Small intestine (tissue), 7 donors: Measurements from ENCODE around the gene PLAA. TPM values are rescaled to one million over a fixed set of nuclear protein-coding genes. Genes with fewer than 3 reads are reported as not detected.

Source experiments
- DNase-seq, 2 donors: peaks; one replicate each; pipeline versions ENCODE4 v3.0.0 to v3.0.0-alpha.2; 2013
- FAIRE-seq: peaks from 2 replicates; lab custom pipeline; 2012; peaks lifted over from hg19 to GRCh38; lab: Jason Lieb, UNC
- H3K27ac ChIP-seq, 3 donors: one replicate each; pipeline ENCODE4 v1.5.1; 2013; ENCODE audit warnings: low read length in 2 of 3, mild to moderate bottlenecking in 2 of 3, control low read depth in 1 of 3, inconsistent platforms in 1 of 3, low read depth in 1 of 3, moderate library complexity in 1 of 3
- H3K27me3 ChIP-seq, 3 donors: one replicate each; pipeline ENCODE4 v1.6.1; 2013; ENCODE audit warnings: low read length in 3 of 3, inconsistent platforms in 1 of 3; ENCODE audit not compliant: control insufficient read depth in 3 of 3, insufficient read depth in 3 of 3
- H3K36me3 ChIP-seq, 3 donors: one replicate each; pipeline ENCODE4 v1.6.1; 2013; ENCODE audit warnings: low read length in 3 of 3, inconsistent platforms in 1 of 3, low read depth in 1 of 3, mild to moderate bottlenecking in 1 of 3, moderate library complexity in 1 of 3; ENCODE audit not compliant: control insufficient read depth in 3 of 3, insufficient read depth in 2 of 3
- H3K4me1 ChIP-seq, 3 donors: one replicate each; pipeline ENCODE4 v1.6.1; 2013; ENCODE audit warnings: low read length in 2 of 3, inconsistent platforms in 1 of 3, low read depth in 1 of 3, mild to moderate bottlenecking in 1 of 3, moderate library complexity in 1 of 3; ENCODE audit not compliant: control insufficient read depth in 3 of 3, insufficient read depth in 2 of 3
- H3K4me3 ChIP-seq, 3 donors: one replicate each; pipeline ENCODE4 v1.5.1; 2013; ENCODE audit warnings: low read length in 3 of 3, control low read depth in 1 of 3, inconsistent platforms in 1 of 3, low read depth in 1 of 3, mild to moderate bottlenecking in 1 of 3, moderate library complexity in 1 of 3
- H3K9me3 ChIP-seq, 2 donors: one replicate each; pipeline ENCODE4 v1.6.1; 2013; ENCODE audit warnings: low read depth in 1 of 2, low read length in 1 of 2; ENCODE audit not compliant: control insufficient read depth in 2 of 2, insufficient read depth in 1 of 2
- WGBS, 3 donors: extraction: QIAGEN DNeasy Blood & Tissue Kit; methylation state at CpG; one replicate each; pipeline ENCODE4 v1.1.7; 2013; 5-methylcytosine and 5-hydroxymethylcytosine counted together
- polyA plus RNA-seq, 4 donors: library from polyadenylated mRNA; stranded (reverse) in 3 of 4; unstranded in 1 of 4; fragments of 200-250 nt in 3 of 4; fragments of 120-200 nt in 1 of 4; gene quantifications; one replicate each; pipeline versions ENCODE4 v1.2.1 to v1.2.3, GENCODE V29; 2013
- donor health status: healthy with polysubstance abuse.
- donor health status: control.
- donor health status: control.
- donor health status: Bipolar disorder and iron deficiency.
- donor health status: healthy.

Gene PLAA
- polyA plus RNA-seq, 4 donors = 10.1 to 23.7 (median 12.4) TPM

GRCh38 chr9:26956860-26957233 lies 9.8 kb upstream of the PLAA start:
- FAIRE-seq (no peak), DNase-seq (peak in 1 of 2 donors; percentile 6)
- Histone ChIP-seq H3K27ac (peak overlapping the region; percentile 50 to 91 (median 67)), H3K36me3 (no peaks in the 10 kb centered on the region), H3K27me3 (no peaks in the 10 kb centered on the region), H3K9me3 (no peaks in the 10 kb centered on the region), H3K4me3 (peak overlapping the region in 2 of 3 donors; percentile 50 to 56), H3K4me1 (peaks cover 0 to 11% (median 0%) of the 10 kb centered on the region in 3 donors)
- WGBS, 3 donors = 12 to 30% (median 23%) methylated on average over 6 of the region's 6 CpGs

DNA sequence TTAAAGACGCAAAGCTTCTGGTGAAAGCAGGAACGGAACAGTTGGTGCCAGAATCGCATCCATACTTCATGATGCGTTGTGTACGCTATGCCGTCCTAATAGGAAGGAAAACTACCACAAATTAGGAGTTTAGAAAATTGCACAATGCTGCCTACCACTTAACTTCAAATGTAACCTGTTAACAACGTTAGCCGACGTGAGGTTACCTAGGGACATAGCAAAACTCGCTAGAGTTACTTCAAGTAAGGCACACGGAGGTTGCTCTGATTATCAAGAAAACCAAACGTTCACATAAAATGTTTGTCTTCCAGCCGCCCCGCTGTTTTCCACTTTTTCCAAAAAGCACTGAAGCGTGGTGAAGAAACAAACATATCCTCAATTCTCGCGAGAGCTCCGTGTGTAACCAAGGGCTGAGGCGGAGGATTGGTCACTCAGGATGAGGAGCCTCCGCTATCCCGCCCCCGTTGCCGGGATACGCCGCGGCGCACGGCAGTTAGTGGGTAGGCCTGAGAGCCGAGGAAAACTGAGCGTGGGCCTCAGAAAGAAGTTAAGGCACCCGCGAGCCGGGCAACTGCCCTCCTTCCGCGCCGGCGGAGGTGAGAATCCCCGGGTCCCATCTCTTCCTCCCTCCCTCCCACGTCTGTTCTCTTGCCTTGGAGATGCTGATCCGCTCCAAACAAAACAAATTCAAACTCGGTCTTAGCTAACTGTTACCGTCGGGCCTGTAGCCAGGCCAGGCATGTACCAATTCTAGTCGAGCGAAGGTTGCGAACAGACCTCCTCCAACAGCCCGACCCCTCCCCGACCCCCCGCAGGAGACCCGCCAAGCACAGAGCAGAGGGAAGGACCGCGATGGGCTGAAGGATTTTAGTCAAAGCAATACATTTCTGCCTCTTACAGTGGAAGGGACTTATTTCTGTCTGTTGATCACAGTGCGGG lies 9.1 kb upstream of the PLAA start, which contains the start of gene IFT74:
TSS of gene IFT74 (plus strand) at position 492 of the 939 bp plus-strand sequence. CDS start 5,556 bp downstream, outside the sequence.
- H3K4me1 ChIP-seq = peaks cover 0 to 11% (median 0%) of the 10 kb centered on the region in 3 donors
- WGBS, 3 donors = 0 to 1% (median 1%) methylated on average over 53 of the region's 53 CpGs
- H3K4me3 ChIP-seq = peak within 1 kb of the TSS; percentile 50 to 56 (median 52)
- H3K27ac ChIP-seq = peak within 1 kb of the TSS; percentile 50 to 96 (median 67)
- FAIRE-seq (peak; percentile 92), DNase-seq (peak; percentile 98)
- H3K9me3 ChIP-seq = no peaks in the 10 kb centered on the region
- H3K27me3 ChIP-seq = no peaks in the 10 kb centered on the region
- H3K36me3 ChIP-seq = no peaks in the 10 kb centered on the region

GRCh38 chr9:26955222-26955903 lies 8.3 kb upstream of the PLAA start:
- DNase-seq = peak; percentile 24 to 28
- 10 to 36% (median 15%) methylated on average over 4 of the region's 4 CpGs for WGBS, 3 donors
- Histone ChIP-seq H3K9me3 (no peaks in the 10 kb centered on the region), H3K36me3 (no peaks in the 10 kb centered on the region), H3K27me3 (no peaks in the 10 kb centered on the region), H3K4me1 (peaks cover 0 to 11% (median 0%) of the 10 kb centered on the region in 3 donors), H3K27ac (peak overlapping the region; percentile 37 to 96 (median 67)), H3K4me3 (peak overlapping the region in 2 of 3 donors; percentile 50 to 56)
- FAIRE-seq = peak; percentile 15

DNA sequence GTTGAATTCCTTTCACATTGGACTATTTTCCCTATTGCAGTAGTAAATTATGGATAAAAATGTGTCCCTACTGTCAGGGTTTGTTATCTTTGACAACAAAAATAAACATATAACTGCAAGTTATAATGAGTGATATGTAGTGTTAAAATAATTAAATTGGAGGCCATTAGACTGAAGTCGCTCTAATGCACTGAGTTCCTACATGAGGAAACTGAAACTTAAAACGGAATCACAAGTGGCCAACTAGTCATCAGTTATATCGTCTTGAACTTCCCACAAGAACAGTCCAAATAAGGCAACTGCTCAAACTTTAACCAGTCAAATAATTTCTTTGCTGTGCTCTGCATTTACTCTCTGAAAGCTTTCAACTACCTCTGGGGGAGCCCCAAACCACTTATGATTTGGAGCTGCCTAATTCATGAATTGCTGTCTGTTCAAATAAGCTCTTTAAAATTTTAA lies 7.0 kb upstream of the PLAA start:
- Histone ChIP-seq H3K36me3 (no peaks in the 10 kb centered on the region), H3K4me3 (no peak overlapping the region), H3K4me1 (peaks cover 0 to 11% (median 0%) of the 10 kb centered on the region in 3 donors), H3K9me3 (no peaks in the 10 kb centered on the region), H3K27me3 (no peaks in the 10 kb centered on the region), H3K27ac (peak overlapping the region in 1 of 3 donors; percentile 68)
- DNase-seq (no peak), FAIRE-seq (no peak)
- 51 to 74% (median 57%) methylated on average over 3 of the region's 3 CpGs for WGBS, 3 donors

GRCh38 chr9:26951794-26952193 lies 4.8 kb upstream of the PLAA start:
- no peaks in the 10 kb centered on the region for H3K27me3 ChIP-seq
- H3K36me3 ChIP-seq = no peaks in the 10 kb centered on the region
- FAIRE-seq = no peak
- peaks cover 0 to 11% (median 3%) of the 10 kb centered on the region in 3 donors for H3K4me1 ChIP-seq
- H3K4me3 ChIP-seq = no peak overlapping the region
- H3K9me3 ChIP-seq = no peaks in the 10 kb centered on the region
- WGBS, 3 donors = 85 to 90% (median 89%) methylated on average over 3 of the region's 3 CpGs
- no peak overlapping the region for H3K27ac ChIP-seq
- DNase-seq = no peak

DNA sequence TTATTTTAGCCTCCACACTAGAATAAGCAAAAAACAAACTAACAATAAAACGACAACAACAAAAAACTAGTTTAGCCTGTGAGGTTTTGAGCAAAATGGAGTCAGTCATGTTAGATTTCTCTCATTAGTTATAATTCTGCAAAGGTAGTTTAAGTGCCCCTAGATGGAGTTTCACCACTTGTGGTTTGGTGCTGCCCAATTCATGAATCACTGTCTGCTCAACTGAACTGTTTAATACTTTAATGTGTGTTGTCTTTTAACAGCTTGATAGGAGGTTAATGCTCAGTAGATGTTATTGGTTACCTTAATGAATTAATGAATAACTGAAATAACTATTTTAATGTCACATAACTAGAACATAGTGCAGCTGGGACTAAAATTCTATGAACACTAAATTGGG lies 3.5 kb upstream of the PLAA start:
- Histone ChIP-seq H3K27ac (no peak overlapping the region), H3K4me3 (no peak overlapping the region), H3K27me3 (no peaks in the 10 kb centered on the region), H3K9me3 (no peaks in the 10 kb centered on the region), H3K4me1 (peaks cover 1 to 16% (median 9%) of the 10 kb centered on the region in 3 donors), H3K36me3 (no peaks in the 10 kb centered on the region)
- no peak for FAIRE-seq
- no peak for DNase-seq
- WGBS, 3 donors = 90 to 98% (median 91%) methylated on average over 1 of the region's 1 CpG

- FAIRE-seq (no peak), DNase-seq (peak in 1 of 2 donors; percentile 16)
- Histone ChIP-seq H3K36me3 (no peaks in the 10 kb centered on the region), H3K27ac (no peak overlapping the region), H3K4me1 (peaks cover 1 to 12% (median 12%) of the 10 kb centered on the region in 3 donors), H3K9me3 (no peaks in the 10 kb centered on the region), H3K27me3 (no peaks in the 10 kb centered on the region), H3K4me3 (no peak overlapping the region)
- WGBS, 3 donors = 31 to 59% (median 46%) methylated on average over 6 of the region's 6 CpGs
Observed at GRCh38 chr9:26949637-26950069, 2.6 kb upstream of the PLAA start.

- Histone ChIP-seq H3K27me3 (no peaks in the 10 kb centered on the region), H3K27ac (peak overlapping the region in 1 of 3 donors; percentile 98), H3K4me3 (peak overlapping the region in 2 of 3 donors; percentile 91 to 94), H3K4me1 (peaks cover 1 to 20% (median 12%) of the 10 kb centered on the region in 3 donors), H3K9me3 (no peaks in the 10 kb centered on the region), H3K36me3 (peaks cover 0 to 2% (median 0%) of the 10 kb centered on the region in 3 donors)
- FAIRE-seq (no peak), DNase-seq (no peak)
- 0 to 1% (median 1%) methylated on average over 9 of the region's 9 CpGs for WGBS, 3 donors
Observed at GRCh38 chr9:26947736-26948135, 694 bp upstream of the PLAA start.
